ENCODE measurements around the gene GLO1.

Gene GLO1

DNA sequence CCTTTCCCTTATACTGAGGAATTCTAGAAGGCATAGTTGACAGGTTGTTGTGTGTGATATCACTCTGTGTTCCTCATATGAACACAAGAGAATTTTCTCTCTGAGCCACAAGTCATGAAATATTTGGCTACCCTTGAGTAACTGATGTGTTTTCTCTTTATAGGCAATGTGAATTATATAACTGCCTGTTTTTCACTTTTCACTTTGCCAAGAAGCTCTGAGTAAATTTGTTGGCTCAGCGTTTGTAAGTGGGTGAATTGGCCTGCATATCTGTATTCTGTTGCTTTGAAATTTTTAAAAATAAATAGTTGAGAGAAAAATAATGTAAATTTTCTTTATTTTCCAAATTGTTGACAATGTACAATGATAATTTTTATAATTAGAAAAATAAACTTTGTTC is 58.0 kb downstream of the GLO1 start:
- peaks cover 10% of the 10 kb centered on the region for H3K4me1 ChIP-seq (ENCODE audit: insufficient read depth, low read length, severe bottlenecking)
- H3F3A ChIP-seq (ENCODE audit: insufficient read depth, low read length), result no peaks in the 10 kb centered on the region
- no peak overlapping the region for H2AFZ ChIP-seq (ENCODE audit: low read length)
- H3K9me3 ChIP-seq (ENCODE audit: low read length), result no peaks in the 10 kb centered on the region
- H3K9me2 ChIP-seq (ENCODE audit: low read depth, low read length), result no peaks in the 10 kb centered on the region
- no peak overlapping the region for H3K4me3 ChIP-seq (ENCODE audit: low read depth, low read length, poor library complexity, severe bottlenecking)
- no peaks in the 10 kb centered on the region for H3K79me2 ChIP-seq (ENCODE audit: insufficient read depth, low read length)
- H3K27me3 ChIP-seq (ENCODE audit: insufficient read depth, low read length), result no peaks in the 10 kb centered on the region
- TF ChIP-seq EZH2 (IDR thresholded peaks at IDR 0.05; ENCODE audit: borderline replicate concordance, low read length), result no peak
- TF ChIP-seq, protein P1, sequence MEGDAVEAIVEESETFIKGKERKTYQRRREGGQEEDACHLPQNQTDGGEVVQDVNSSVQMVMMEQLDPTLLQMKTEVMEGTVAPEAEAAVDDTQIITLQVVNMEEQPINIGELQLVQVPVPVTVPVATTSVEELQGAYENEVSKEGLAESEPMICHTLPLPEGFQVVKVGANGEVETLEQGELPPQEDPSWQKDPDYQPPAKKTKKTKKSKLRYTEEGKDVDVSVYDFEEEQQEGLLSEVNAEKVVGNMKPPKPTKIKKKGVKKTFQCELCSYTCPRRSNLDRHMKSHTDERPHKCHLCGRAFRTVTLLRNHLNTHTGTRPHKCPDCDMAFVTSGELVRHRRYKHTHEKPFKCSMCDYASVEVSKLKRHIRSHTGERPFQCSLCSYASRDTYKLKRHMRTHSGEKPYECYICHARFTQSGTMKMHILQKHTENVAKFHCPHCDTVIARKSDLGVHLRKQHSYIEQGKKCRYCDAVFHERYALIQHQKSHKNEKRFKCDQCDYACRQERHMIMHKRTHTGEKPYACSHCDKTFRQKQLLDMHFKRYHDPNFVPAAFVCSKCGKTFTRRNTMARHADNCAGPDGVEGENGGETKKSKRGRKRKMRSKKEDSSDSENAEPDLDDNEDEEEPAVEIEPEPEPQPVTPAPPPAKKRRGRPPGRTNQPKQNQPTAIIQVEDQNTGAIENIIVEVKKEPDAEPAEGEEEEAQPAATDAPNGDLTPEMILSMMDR (IDR thresholded peaks at IDR 0.05; ENCODE audit: low read length), result no peak
- H3K27ac ChIP-seq (ENCODE audit: low read depth, low read length, poor library complexity, severe bottlenecking), result no peak overlapping the region
- H3K9ac ChIP-seq (ENCODE audit: low read length), result no peak overlapping the region
- no peaks in the 10 kb centered on the region for H4K20me1 ChIP-seq (ENCODE audit: insufficient read depth, low read length)
- H3K36me3 ChIP-seq (ENCODE audit: insufficient read depth, low read length), result no peaks in the 10 kb centered on the region
- no peak overlapping the region for H3K4me2 ChIP-seq (ENCODE audit: low read length)

- Histone ChIP-seq H3F3A (ENCODE audit: insufficient read depth, low read length) (no peaks in the 10 kb centered on the region), H3K79me2 (ENCODE audit: insufficient read depth, low read length) (no peaks in the 10 kb centered on the region), H3K9me2 (ENCODE audit: low read depth, low read length) (no peaks in the 10 kb centered on the region), H3K4me2 (ENCODE audit: low read length) (peak overlapping the region; percentile 85), H4K20me1 (ENCODE audit: insufficient read depth, low read length) (no peaks in the 10 kb centered on the region), H3K27ac (ENCODE audit: low read depth, low read length, poor library complexity, severe bottlenecking) (no peak overlapping the region), H2AFZ (ENCODE audit: low read length) (no peak overlapping the region), H3K4me1 (ENCODE audit: insufficient read depth, low read length, severe bottlenecking) (peaks cover 17% of the 10 kb centered on the region), H3K27me3 (ENCODE audit: insufficient read depth, low read length) (no peaks in the 10 kb centered on the region), H3K4me3 (ENCODE audit: low read depth, low read length, poor library complexity, severe bottlenecking) (peak overlapping the region; percentile 87), H3K9me3 (ENCODE audit: low read length) (no peaks in the 10 kb centered on the region), H3K9ac (ENCODE audit: low read length) (peak overlapping the region; percentile 65), H3K36me3 (ENCODE audit: insufficient read depth, low read length) (no peaks in the 10 kb centered on the region)
- TF ChIP-seq, protein P1 (IDR thresholded peaks at IDR 0.05; ENCODE audit: low read length), result no peak
- TF ChIP-seq EZH2 (IDR thresholded peaks at IDR 0.05; ENCODE audit: borderline replicate concordance, low read length), result no peak
Observed at GRCh38 chr6:38640216-38640909, 62.6 kb downstream of the GLO1 start.

- Histone ChIP-seq H3K9me3 (ENCODE audit: low read length) (no peaks in the 10 kb centered on the region), H3K4me3 (ENCODE audit: low read depth, low read length, poor library complexity, severe bottlenecking) (peak within 1 kb of the TSS; percentile 87), H3K36me3 (ENCODE audit: insufficient read depth, low read length) (no peaks in the 10 kb centered on the region), H3K79me2 (ENCODE audit: insufficient read depth, low read length) (no peaks in the 10 kb centered on the region), H3K4me2 (ENCODE audit: low read length) (peak within 1 kb of the TSS; percentile 85), H2AFZ (ENCODE audit: low read length) (peak within 1 kb of the TSS; percentile 28), H3K4me1 (ENCODE audit: insufficient read depth, low read length, severe bottlenecking) (peaks cover 17% of the 10 kb centered on the region), H3K9me2 (ENCODE audit: low read depth, low read length) (no peaks in the 10 kb centered on the region), H3K27me3 (ENCODE audit: insufficient read depth, low read length) (no peaks in the 10 kb centered on the region), H3F3A (ENCODE audit: insufficient read depth, low read length) (no peaks in the 10 kb centered on the region), H4K20me1 (ENCODE audit: insufficient read depth, low read length) (no peaks in the 10 kb centered on the region), H3K9ac (ENCODE audit: low read length) (peak within 1 kb of the TSS; percentile 65), H3K27ac (ENCODE audit: low read depth, low read length, poor library complexity, severe bottlenecking) (no peak within 1 kb of the TSS)
- TF ChIP-seq EZH2 (IDR thresholded peaks at IDR 0.05; ENCODE audit: borderline replicate concordance, low read length), result no peak
- TF ChIP-seq, protein P1 (IDR thresholded peaks at IDR 0.05; ENCODE audit: low read length), result no peak
Observed at GRCh38 chr6:38639498-38640215, 63.3 kb downstream of the GLO1 start, which contains the start of gene BTBD9. BTBD9 (minus strand) TSS chr6:38639929.

Measured in OCI-LY1 (cell line).